H1 (cell line): ENCODE results near the gene FAM83G. TPM values are rescaled to one million over a fixed set of nuclear protein-coding genes. Genes with fewer than 3 reads are reported as not detected.

Experiments
- CTCF ChIA-PET: fragments of 300-600 bp; sonication (Branson Sonifier 250); formaldehyde crosslinking; loops from one replicate; lab custom pipeline; 2021; ENCODE audit not compliant: partially characterized antibody; lab: Charles Lee
- POLR2A ChIA-PET: fragments of 300-600 bp; sonication (Branson Sonifier 250); formaldehyde crosslinking; loops from one replicate; lab custom pipeline; 2021; ENCODE audit warnings: inconsistent platforms; ENCODE audit not compliant: partially characterized antibody; lab: Charles Lee
- DNase-seq, 2 experiments: peaks; one replicate each; pipeline versions ENCODE4 v3.0.0 to v3.0.0-alpha.2; 2010 to 2022; ENCODE audit warnings: low spot score in 2 of 2, low read depth in 1 of 2, mixed read lengths in 1 of 2
- FAIRE-seq: peaks from 2 replicates; lab custom pipeline; 2011; peaks lifted over from hg19 to GRCh38; lab: Jason Lieb, UNC
- H2AFZ ChIP-seq: 2 replicates; pipeline ENCODE4 v1.8.1; 2012; ENCODE audit warnings: low read length, inconsistent platforms
- H2AK5ac ChIP-seq: 2 replicates; pipeline ENCODE4 v1.6.1; 2013; ENCODE audit warnings: low read depth, low read length
- H2BK120ac ChIP-seq: replicated peaks from 2 replicates; pipeline ENCODE3; 2013; ENCODE audit warnings: low read depth, low read length, inconsistent platforms
- H2BK12ac ChIP-seq: 2 replicates; pipeline ENCODE4 v1.6.1; 2013; ENCODE audit warnings: low read depth, low read length
- H2BK15ac ChIP-seq: 2 replicates; pipeline ENCODE4 v1.6.1; 2013; ENCODE audit warnings: low read length
- H2BK20ac ChIP-seq: 2 replicates; pipeline ENCODE4 v1.6.1; 2013; ENCODE audit warnings: low read length
- H2BK5ac ChIP-seq: 2 replicates; pipeline ENCODE4 v1.6.1; 2013; ENCODE audit warnings: low read depth, low read length
- H3K14ac ChIP-seq: 2 replicates; pipeline ENCODE4 v1.6.1; 2013; ENCODE audit warnings: inconsistent platforms; ENCODE audit not compliant: insufficient read length
- H3K18ac ChIP-seq: 2 replicates; pipeline ENCODE4 v1.6.1; 2013; ENCODE audit warnings: low read length; ENCODE audit errors: extremely low read depth
- H3K23ac ChIP-seq: 2 replicates; pipeline ENCODE4 v1.6.1; 2013; ENCODE audit warnings: inconsistent platforms; ENCODE audit not compliant: insufficient read length
- H3K23me2 ChIP-seq: 2 replicates; pipeline ENCODE4 v1.6.1; 2013; ENCODE audit warnings: low read depth, low read length
- H3K27ac ChIP-seq: 2 replicates; pipeline ENCODE4 v1.6.1; 2011; ENCODE audit warnings: low read depth, low read length, inconsistent platforms
- H3K27me3 ChIP-seq, 4 experiments: replicated peaks in 1 of 4; 1 replicate in 1 of 4; 2 replicates in 3 of 4; pipeline versions ENCODE4 v1.6.1 to v1.8.1; 2011 to 2013; ENCODE audit warnings: low read length in 3 of 4, mild to moderate bottlenecking in 3 of 4, inconsistent platforms in 2 of 4, mixed read lengths in 2 of 4, moderate library complexity in 1 of 4; ENCODE audit not compliant: control insufficient read depth in 3 of 4, insufficient read depth in 3 of 4; ENCODE audit errors: extremely low read depth in 1 of 4
- H3K36me3 ChIP-seq, 4 experiments: 2 replicates each; pipeline versions ENCODE4 v1.6.1 to v1.8.1; 2011 to 2013; ENCODE audit warnings: mild to moderate bottlenecking in 4 of 4, low read length in 3 of 4, moderate library complexity in 2 of 4, control low read depth in 1 of 4, inconsistent platforms in 1 of 4; ENCODE audit not compliant: insufficient read depth in 4 of 4, control insufficient read depth in 2 of 4
- H3K4ac ChIP-seq: replicated peaks from 2 replicates; pipeline ENCODE3; 2013; ENCODE audit warnings: low read length, low read depth, mixed read lengths, inconsistent platforms; ENCODE audit not compliant: insufficient read length
- H3K4me1 ChIP-seq, 4 experiments: replicated peaks in 1 of 4; 1 replicate in 1 of 4; 2 replicates in 3 of 4; pipeline versions ENCODE4 v1.6.1 to v1.8.1; 2011 to 2013; ENCODE audit warnings: low read length in 3 of 4, inconsistent platforms in 2 of 4, mixed read lengths in 1 of 4; ENCODE audit not compliant: insufficient read depth in 4 of 4, control insufficient read depth in 3 of 4
- H3K4me2 ChIP-seq, 2 experiments: 2 replicates each; pipeline versions ENCODE4 v1.6.1 to v1.8.1; 2011 to 2013; ENCODE audit warnings: low read depth in 2 of 2, low read length in 2 of 2, control low read depth in 1 of 2, inconsistent platforms in 1 of 2, mild to moderate bottlenecking in 1 of 2; ENCODE audit not compliant: insufficient read depth in 1 of 2
- H3K4me3 ChIP-seq, 4 experiments: fragments of 200-600, 300-600 bp in 1 of 4; sonication (generic), shearing (Covaris generic), sonication (Bioruptor Twin) in 1 of 4; 2 replicates each; pipeline versions ENCODE4 v1.5.1 to v1.8.1; 2011 to 2016; ENCODE audit warnings: low read length in 4 of 4, low read depth in 3 of 4, control low read depth in 2 of 4, inconsistent platforms in 2 of 4, mild to moderate bottlenecking in 2 of 4, mixed read lengths in 1 of 4, moderate library complexity in 1 of 4; ENCODE audit not compliant: insufficient read depth in 2 of 4; ENCODE audit errors: extremely low read depth in 1 of 4
- H3K56ac ChIP-seq: replicated peaks from 2 replicates; pipeline ENCODE3; 2013; ENCODE audit warnings: low read depth, mild to moderate bottlenecking, mixed read lengths, low read length, inconsistent platforms; ENCODE audit not compliant: insufficient read length
- H3K79me1 ChIP-seq: 2 replicates; pipeline ENCODE4 v1.6.1; 2013; ENCODE audit warnings: low read depth, low read length, control low read depth
- H3K79me2 ChIP-seq, 2 experiments: 2 replicates each; pipeline versions ENCODE4 v1.6.1 to v1.8.1; 2012 to 2013; ENCODE audit warnings: low read length in 2 of 2, mild to moderate bottlenecking in 2 of 2, inconsistent platforms in 1 of 2; ENCODE audit not compliant: insufficient read depth in 2 of 2, control insufficient read depth in 1 of 2
- H3K9ac ChIP-seq, 4 experiments: replicated peaks in 1 of 4; 1 replicate in 1 of 4; 2 replicates in 3 of 4; pipeline versions ENCODE4 v1.6.1 to v1.8.1; 2011 to 2013; ENCODE audit warnings: low read depth in 3 of 4, low read length in 3 of 4, control low read depth in 2 of 4, mild to moderate bottlenecking in 2 of 4, moderate library complexity in 2 of 4, inconsistent platforms in 1 of 4; ENCODE audit errors: extremely low read depth in 1 of 4
- H3K9me3 ChIP-seq, 2 experiments: 2 replicates each; pipeline versions ENCODE4 v1.6.1 to v1.8.1; 2012 to 2013; ENCODE audit warnings: mild to moderate bottlenecking in 2 of 2, moderate library complexity in 2 of 2, control low read depth in 1 of 2, inconsistent platforms in 1 of 2, low read depth in 1 of 2, low read length in 1 of 2, mixed read lengths in 1 of 2; ENCODE audit not compliant: insufficient read depth in 2 of 2
- H4K20me1 ChIP-seq, 2 experiments: replicated peaks in 1 of 2; 2 replicates each; pipeline versions ENCODE3 to v1.8.1; 2011 to 2013; ENCODE audit warnings: inconsistent platforms in 2 of 2, low read length in 2 of 2, mild to moderate bottlenecking in 1 of 2; ENCODE audit not compliant: insufficient read depth in 2 of 2, control insufficient read depth in 1 of 2
- H4K5ac ChIP-seq: 2 replicates; pipeline ENCODE4 v1.6.1; 2013; ENCODE audit warnings: low read length, low read depth, mixed read lengths, inconsistent platforms; ENCODE audit not compliant: insufficient read length
- H4K8ac ChIP-seq: 2 replicates; pipeline ENCODE4 v1.8.0; 2013; ENCODE audit warnings: mild to moderate bottlenecking, moderate library complexity, low read length, inconsistent platforms; ENCODE audit not compliant: insufficient read depth; ENCODE audit errors: extremely low read depth
- H4K91ac ChIP-seq: replicated peaks from 2 replicates; pipeline ENCODE3; 2013; ENCODE audit warnings: low read length, mixed read lengths, inconsistent platforms; ENCODE audit not compliant: insufficient read length
- ATF2 ChIP-seq: IDR thresholded peaks from 2 replicates; pipeline ENCODE4 v1.6.1; 2012; ENCODE audit warnings: low read length, inconsistent platforms
- EGR1 ChIP-seq: IDR thresholded peaks from 2 replicates; pipeline ENCODE4 v1.6.1; 2011; ENCODE audit warnings: low read depth, low read length, borderline replicate concordance
- EP300 ChIP-seq, 2 experiments: IDR thresholded peaks; 1 replicate in 1 of 2; 2 replicates in 1 of 2; pipeline ENCODE4 v1.6.1; 2011 to 2012; ENCODE audit warnings: low read depth in 2 of 2, low read length in 2 of 2, mild to moderate bottlenecking in 2 of 2, borderline replicate concordance in 1 of 2, inconsistent platforms in 1 of 2, moderate library complexity in 1 of 2
- EZH2 ChIP-seq: fragments of 200-600 bp; sonication (generic); IDR thresholded peaks from 2 replicates; pipeline ENCODE4 v1.7.1; 2012; ENCODE audit warnings: low read depth, mild to moderate bottlenecking, moderate library complexity, low read length, inconsistent platforms; ENCODE audit not compliant: severe bottlenecking
- JUN ChIP-seq: IDR thresholded peaks from 2 replicates; pipeline ENCODE4 v1.6.1; 2011; ENCODE audit warnings: low read depth, mild to moderate bottlenecking, improper control_type of control experiment, low read length
- POLR2A ChIP-seq, 2 experiments: IDR thresholded peaks; 1 replicate in 1 of 2; 2 replicates in 1 of 2; pipeline ENCODE4 v1.6.1; 2011; ENCODE audit warnings: low read depth in 2 of 2, low read length in 2 of 2, mild to moderate bottlenecking in 2 of 2; ENCODE audit errors: control extremely low read depth in 1 of 2
- RBBP5 ChIP-seq: IDR thresholded peaks from 2 replicates; pipeline ENCODE4 v1.7.1; 2012; ENCODE audit warnings: low read depth, mild to moderate bottlenecking, inconsistent platforms, low read length, moderate library complexity, borderline replicate concordance
- TAF7 ChIP-seq: optimal IDR thresholded peaks from 2 replicates; pipeline ENCODE3; 2011; ENCODE audit warnings: low read depth, mild to moderate bottlenecking, inconsistent platforms, low read length, moderate library complexity, borderline replicate concordance
- WGBS, 2 experiments: shearing (Covaris generic) in 1 of 2; methylation state at CpG; one replicate each; pipeline versions ENCODE4 v1.1.6 to v1.1.7; 2013 to 2015; ENCODE audit warnings: low lambda C conversion rate in 2 of 2, mixed read lengths in 2 of 2, inconsistent platforms in 1 of 2, low coverage in 1 of 2, missing lambda C conversion rate in 1 of 2; ENCODE audit not compliant: insufficient replicate concordance in 2 of 2, insufficient coverage in 1 of 2, insufficient read length in 1 of 2; ENCODE audit errors: extremely low coverage in 1 of 2, missing lambda C conversion rate in 1 of 2; 5-methylcytosine and 5-hydroxymethylcytosine counted together
- polyA plus RNA-seq, 7 experiments: library from polyadenylated mRNA; depleted of rRNA in 3 of 7; stranded (reverse) in 5 of 7; unstranded in 2 of 7; fragments of >200 nt in 5 of 7; fragments of 200-250 nt in 2 of 7; gene quantifications; 1 replicate in 5 of 7; 2 replicates in 1 of 7; 4 replicates in 1 of 7; pipeline versions ENCODE4 v1.2.1 to v1.2.3, GENCODE V29; 2011 to 2013; ENCODE audit warnings: missing spikeins in 2 of 7, mixed read lengths in 2 of 7
- total RNA-seq: library from RNA; stranded (reverse); fragmentation: NEBNext Ultra II Directional; extraction: Animal tissue kit (Norgen Biotek cat#: 25700); gene quantifications from 2 replicates; pipeline ENCODE4 v1.2.1, GENCODE V29; 2021

Gene FAM83G
- total and polyA plus RNA-seq, 2 of the 8 experiments (the other 6 are each of a cell fraction or from before 2014, with no cell fraction given), result 15.4 to 29.0 TPM

DNA sequence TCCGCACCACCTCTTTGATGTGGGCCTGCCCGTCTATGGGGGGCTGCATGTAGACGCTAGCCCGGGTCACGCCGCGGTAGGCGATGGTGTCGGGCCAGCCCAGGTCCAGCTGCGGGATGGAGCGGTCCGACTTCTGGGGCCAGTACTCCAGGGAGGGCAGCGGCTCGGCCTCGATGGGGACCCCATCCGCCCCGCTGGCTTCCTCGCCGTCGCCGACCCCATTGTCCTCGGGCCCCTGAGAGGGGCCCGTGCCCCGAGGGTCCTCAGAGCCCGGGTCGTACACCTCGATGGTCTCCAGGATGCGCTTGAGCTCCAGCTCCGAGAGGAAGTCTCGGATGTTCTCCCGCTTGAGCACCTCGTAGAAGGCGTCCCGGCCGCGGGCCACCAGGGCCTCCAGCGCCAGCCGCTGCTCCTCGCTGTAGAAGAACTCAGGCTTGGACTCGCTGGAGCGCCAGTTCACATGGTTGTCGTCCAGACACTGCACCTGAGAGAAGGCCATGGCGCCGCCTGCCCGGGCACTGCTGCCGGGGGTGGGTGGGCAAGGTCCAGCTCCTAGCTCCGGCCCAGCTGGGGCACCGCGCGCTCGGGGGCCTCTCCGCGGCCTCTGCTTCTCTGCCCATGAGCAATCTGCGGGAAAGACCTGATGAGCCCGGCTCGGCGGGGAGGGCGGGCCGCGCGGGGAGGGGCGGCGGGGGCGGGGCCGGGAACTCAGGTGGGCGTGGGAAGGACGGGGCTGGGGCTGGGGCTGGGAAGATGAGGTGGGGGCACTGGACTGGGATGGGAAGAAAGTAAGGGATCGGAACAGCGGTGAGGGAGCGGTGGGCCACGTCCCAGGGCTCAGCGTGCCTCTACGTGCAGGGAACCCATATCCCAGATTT is 782 bp downstream of the FAM83G start:
- Histone ChIP-seq H4K20me1 (peaks cover 16 to 25% of the 10 kb centered on the region in 2 experiments), H3K36me3 (peaks cover 2 to 22% (median 6%) of the 10 kb centered on the region in 4 experiments; a peak in 6 of 8 replicates), H3K27me3 (no peaks in the 10 kb centered on the region), H3K23me2 (peaks cover 10% of the 10 kb centered on the region), H4K91ac (peak overlapping the region; percentile 84), H3K23ac (no peak overlapping the region), H4K8ac (peak overlapping the region; percentile 92), H2AK5ac (no peak overlapping the region), H2BK20ac (no peak overlapping the region), H3K9me3 (peaks cover 0 to 6% of the 10 kb centered on the region in 2 experiments; a peak in 2 of 4 replicates), H2BK5ac (peak overlapping the region; percentile 75), H3K14ac (no peak overlapping the region), H2BK15ac (no peak overlapping the region), H3K4ac (no peak overlapping the region), H3K9ac (peak overlapping the region; percentile 45 to 75 (median 66); a peak in 6 of 7 replicates), H3K56ac (peak overlapping the region; percentile 37), H3K79me1 (peaks cover 30% of the 10 kb centered on the region), H3K4me3 (peak overlapping the region; percentile 54 to 92 (median 82)), H4K5ac (peak overlapping the region; percentile 75), H2AFZ (no peak overlapping the region), H3K27ac (no peak overlapping the region; the same call in 1 of the 2 replicates), H2BK12ac (0 out of 2 replicates have a peak overlapping the region, but pooled peaks have one; percentile 50), H3K4me2 (peak overlapping the region; percentile 97), H3K18ac (peak overlapping the region; percentile 95), H3K4me1 (peaks cover 0 to 23% (median 18%) of the 10 kb centered on the region in 4 experiments; a peak in 6 of 7 replicates), H3K79me2 (peaks cover 0 to 47% of the 10 kb centered on the region in 2 experiments; a peak in 2 of 4 replicates), H2BK120ac (no peak overlapping the region)
- POLR2A ChIA-PET, result interaction anchor here (0.7 to 4.1 kb wide), 9 partner anchors 8 to 28 kb away, joined by 3 to 21 read pairs (median 3); no protein-coding TSS in a partner anchor
- WGBS, 2 experiments, result 18% methylated on average over 31 of the region's 73 CpGs; no CpG with 5 or more reads in 1 of the 2 experiments
- CTCF ChIA-PET, result interaction anchor here (0.6 to 1.3 kb wide), 3 partner anchors 10 to 227 kb away, joined by 3 to 4 read pairs (median 3); no protein-coding TSS in a partner anchor
- DNase-seq (peak in 1 of 2 experiments; percentile 76), FAIRE-seq (no peak)
- TF ChIP-seq EGR1, result no peak
- no peak; the same call in 1 of the 2 replicates for TF ChIP-seq RBBP5
- TF ChIP-seq ATF2, result no peak
- TF ChIP-seq EP300 (IDR thresholded peaks at IDR 0.05; ENCODE audit: borderline replicate concordance in 1 of 2, low read depth in 2 of 2, low read length in 2 of 2), result no peak
- peak in 1 of 2 experiments; percentile 65; a peak in 1 of 3 replicates for TF ChIP-seq POLR2A (IDR thresholded peaks at IDR 0.05; ENCODE audit: control extremely low read depth in 1 of 2, low read depth in 2 of 2, low read length in 2 of 2)
- TF ChIP-seq EZH2, result no peak
- peak; percentile 26 for TF ChIP-seq TAF7
- TF ChIP-seq JUN, result no peak
